ENCODE measurements around the gene AK8.

The AK8 gene

GRCh38 chr9:132857616-132858342, 20.3 kb downstream of the AK8 start:
- DNase-seq: peak; percentile 68

- peak; percentile 72 for DNase-seq
Measured at GRCh38 chr9:132857031-132857430, 21.1 kb downstream of the AK8 start.

- no peak for DNase-seq
Measured at GRCh38 chr9:132855904-132856303, 22.2 kb downstream of the AK8 start.

GRCh38 chr9:132854832-132855231, 23.3 kb downstream of the AK8 start:
- DNase-seq: no peak

GRCh38 chr9:132853482-132853881, 24.6 kb downstream of the AK8 start:
- no peak for DNase-seq

- no peak for DNase-seq
Measured at GRCh38 chr9:132849185-132849706, 28.8 kb downstream of the AK8 start.

- no peak for DNase-seq
Measured at GRCh38 chr9:132846918-132847515, 31.1 kb downstream of the AK8 start.

- DNase-seq: no peak
Measured at GRCh38 chr9:132846109-132846917, 31.8 kb downstream of the AK8 start.

GRCh38 chr9:132842124-132843044, 35.7 kb downstream of the AK8 start:
- DNase-seq: no peak

GRCh38 chr9:132840980-132841379, 37.1 kb downstream of the AK8 start:
- no peak for DNase-seq

- DNase-seq: no peak
Measured at GRCh38 chr9:132838291-132838690, 39.8 kb downstream of the AK8 start.

GRCh38 chr9:132837501-132838286, 40.4 kb downstream of the AK8 start:
- DNase-seq: no peak

- DNase-seq: no peak
Measured at GRCh38 chr9:132834343-132834742, 43.7 kb downstream of the AK8 start.

- no peak for DNase-seq
Measured at GRCh38 chr9:132833550-132834121, 44.4 kb downstream of the AK8 start.

GRCh38 chr9:132832171-132832881, 45.8 kb downstream of the AK8 start:
- DNase-seq: no peak

GRCh38 chr9:132828201-132828770, 49.8 kb downstream of the AK8 start:
- no peak for DNase-seq

- DNase-seq: no peak
Measured at GRCh38 chr9:132827366-132827765, 50.7 kb downstream of the AK8 start.

GRCh38 chr9:132826621-132827365, 51.3 kb downstream of the AK8 start:
- DNase-seq: no peak

- DNase-seq: no peak
Measured at GRCh38 chr9:132826131-132826530, 52.0 kb downstream of the AK8 start.
